Smooth muscle cell (in vitro differentiated cells): ENCODE measurements around the gene KRT4. TPM values are rescaled to one million over a fixed set of nuclear protein-coding genes. Genes with fewer than 3 reads are reported as not detected.

ENCODE experiments used
- DNase-seq: peaks from one replicate; lab custom pipeline; 2025; ENCODE audit not compliant: unreplicated experiment; lab: John Stamatoyannopoulos, UW
- H2AFZ ChIP-seq: fragments of 200-600 bp; sonication (generic); 2 replicates; pipeline ENCODE4 v1.6.0; 2016; ENCODE audit warnings: antibody characterized with exemption, low read depth, mild to moderate bottlenecking
- H3F3A ChIP-seq: fragments of 200-600 bp; sonication (generic); 2 replicates; pipeline ENCODE4 v1.6.0; 2017; ENCODE audit warnings: antibody characterized with exemption, low read depth
- H3K27ac ChIP-seq: fragments of 200-600 bp; sonication (generic); 2 replicates; pipeline ENCODE4 v1.5.1; 2016; ENCODE audit warnings: low read depth, mild to moderate bottlenecking
- H3K27me3 ChIP-seq: fragments of 200-600 bp; sonication (generic); 2 replicates; pipeline ENCODE4 v1.6.1; 2016; ENCODE audit warnings: low read depth, mild to moderate bottlenecking
- H3K36me3 ChIP-seq: fragments of 200-600 bp; sonication (generic); 2 replicates; pipeline ENCODE4 v1.5.1; 2016; ENCODE audit warnings: low read depth
- H3K4me1 ChIP-seq: fragments of 200-600 bp; sonication (generic); 2 replicates; pipeline ENCODE4 v1.5.1; 2016; ENCODE audit warnings: low read depth
- H3K4me2 ChIP-seq: fragments of 200-600 bp; sonication (generic); 2 replicates; pipeline ENCODE4 v1.6.0; 2016; ENCODE audit warnings: mild to moderate bottlenecking
- H3K4me3 ChIP-seq: fragments of 200-600 bp; sonication (generic); 2 replicates; pipeline ENCODE4 v1.5.1; 2016; ENCODE audit warnings: mild to moderate bottlenecking
- H3K79me2 ChIP-seq: fragments of 200-600 bp; sonication (generic); 2 replicates; pipeline ENCODE4 v1.6.0; 2016; ENCODE audit warnings: low read depth, mild to moderate bottlenecking
- H3K9ac ChIP-seq: fragments of 200-600 bp; sonication (generic); 2 replicates; pipeline ENCODE4 v1.6.0; 2016; ENCODE audit warnings: low read depth
- H3K9me3 ChIP-seq: fragments of 200-600 bp; sonication (generic); replicated peaks from 2 replicates; pipeline ENCODE4 v1.5.1; 2016; ENCODE audit warnings: low read depth
- H4K20me1 ChIP-seq: fragments of 200-600 bp; sonication (generic); 2 replicates; pipeline ENCODE4 v1.6.0; 2016; ENCODE audit warnings: low read depth
- CTCF ChIP-seq: fragments of 200-600 bp; sonication (generic); IDR thresholded peaks from 2 replicates; pipeline ENCODE4 v1.5.1; 2017; ENCODE audit warnings: borderline replicate concordance, mild to moderate bottlenecking, antibody characterized with exemption; ENCODE audit not compliant: insufficient read depth, poor library complexity, severe bottlenecking
- WGBS: methylation state at CpG from one replicate; pipeline ENCODE4 v1.1.7; 2016; ENCODE audit warnings: low lambda C conversion rate; 5-methylcytosine and 5-hydroxymethylcytosine counted together
- polyA plus RNA-seq: library from polyadenylated mRNA; unstranded; fragments of >200 nt; fragmentation: Nextera tagmentation; extraction: Ambion mirVana; gene quantifications from 2 replicates; pipeline ENCODE4 v1.2.1, GENCODE V29; 2016
- total RNA-seq: library from RNA; depleted of rRNA; stranded (reverse); fragments of >200 nt; gene quantifications from 2 replicates; pipeline ENCODE4 v1.2.3, GENCODE V29; 2014

KRT4 gene
- total and polyA plus RNA-seq, 2 experiments from 2014 or later, result not detected

DNA sequence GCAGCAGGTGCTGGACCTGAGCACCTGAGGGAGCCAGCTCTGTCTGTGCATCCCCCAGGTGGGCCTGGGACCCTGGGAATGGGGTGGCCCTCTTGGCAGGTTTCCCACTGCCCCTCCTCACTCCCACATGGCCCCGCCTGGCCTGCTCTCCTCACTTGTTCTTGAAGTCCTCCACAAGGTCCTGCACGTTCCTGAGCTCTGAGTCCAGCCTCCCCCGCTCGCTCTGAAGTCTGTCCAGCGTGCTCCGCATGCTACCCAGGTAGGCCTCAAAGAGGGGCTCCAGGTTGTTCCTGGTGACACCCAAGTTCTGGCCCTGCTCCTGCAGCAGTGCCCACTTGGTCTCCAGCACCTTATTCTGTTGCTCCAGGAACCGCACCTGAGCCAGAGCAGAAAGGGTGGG lies 17.3 kb upstream of the KRT4 start:
- Histone ChIP-seq H3K9me3 (no peaks in the 10 kb centered on the region), H3K9ac (no peak overlapping the region), H3F3A (peaks cover 7% of the 10 kb centered on the region), H3K4me3 (no peak overlapping the region), H3K27ac (no peak overlapping the region), H3K79me2 (no peaks in the 10 kb centered on the region), H2AFZ (no peak overlapping the region), H4K20me1 (no peaks in the 10 kb centered on the region), H3K27me3 (no peaks in the 10 kb centered on the region), H3K36me3 (no peaks in the 10 kb centered on the region), H3K4me1 (peaks cover 7% of the 10 kb centered on the region), H3K4me2 (no peak overlapping the region)
- no peak for DNase-seq
- TF ChIP-seq CTCF, result no peak
- WGBS, result 82% methylated on average over 7 of the region's 7 CpGs

DNA sequence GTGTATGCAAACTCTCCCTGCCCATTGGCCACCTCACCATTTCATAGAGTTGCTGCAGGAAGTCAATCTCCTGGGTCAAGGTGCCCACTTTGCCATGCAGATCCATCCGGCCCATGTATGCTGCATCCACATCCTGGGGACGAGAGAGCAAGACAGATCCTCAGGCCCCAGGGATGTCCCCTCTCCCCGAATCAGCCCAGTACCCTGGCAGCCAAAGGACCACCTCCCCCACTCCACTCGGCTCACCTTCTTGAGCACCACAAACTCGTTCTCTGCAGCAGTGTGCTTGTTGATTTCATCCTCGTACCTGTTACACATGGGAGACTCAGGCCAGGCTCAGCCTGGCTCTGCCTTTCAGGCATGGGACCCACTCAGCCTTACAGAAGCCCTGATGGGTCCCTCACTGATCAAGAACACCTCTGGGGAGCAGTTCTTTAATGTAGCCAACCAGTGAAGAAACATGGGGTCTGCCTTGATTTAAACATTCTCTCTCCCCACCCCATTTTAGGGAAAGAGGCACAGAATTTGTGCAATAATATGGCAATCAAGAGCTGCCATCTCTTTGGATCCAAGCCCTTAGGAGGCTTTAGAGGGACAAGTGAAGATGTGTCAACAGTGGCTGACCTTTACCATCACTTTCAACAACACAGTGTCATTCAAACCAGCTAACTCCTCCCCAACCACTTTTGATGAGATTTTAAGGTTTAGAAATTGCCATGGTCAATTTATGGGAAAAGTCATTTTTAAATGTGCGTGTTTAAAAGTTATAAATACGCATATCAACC lies 16.3 kb upstream of the KRT4 start:
- 89% methylated on average over 8 of the region's 8 CpGs for WGBS
- H3K27me3 ChIP-seq, result no peaks in the 10 kb centered on the region
- H3K9ac ChIP-seq, result no peak overlapping the region
- no peak for TF ChIP-seq CTCF
- H3K27ac ChIP-seq, result no peak overlapping the region
- no peaks in the 10 kb centered on the region for H3K36me3 ChIP-seq
- no peaks in the 10 kb centered on the region for H3K9me3 ChIP-seq
- no peaks in the 10 kb centered on the region for H3K79me2 ChIP-seq
- H3K4me2 ChIP-seq, result no peak overlapping the region
- peaks cover 7% of the 10 kb centered on the region for H3F3A ChIP-seq
- no peaks in the 10 kb centered on the region for H4K20me1 ChIP-seq
- H2AFZ ChIP-seq, result no peak overlapping the region
- DNase-seq, result no peak
- no peak overlapping the region for H3K4me3 ChIP-seq
- H3K4me1 ChIP-seq, result peaks cover 6% of the 10 kb centered on the region

DNA sequence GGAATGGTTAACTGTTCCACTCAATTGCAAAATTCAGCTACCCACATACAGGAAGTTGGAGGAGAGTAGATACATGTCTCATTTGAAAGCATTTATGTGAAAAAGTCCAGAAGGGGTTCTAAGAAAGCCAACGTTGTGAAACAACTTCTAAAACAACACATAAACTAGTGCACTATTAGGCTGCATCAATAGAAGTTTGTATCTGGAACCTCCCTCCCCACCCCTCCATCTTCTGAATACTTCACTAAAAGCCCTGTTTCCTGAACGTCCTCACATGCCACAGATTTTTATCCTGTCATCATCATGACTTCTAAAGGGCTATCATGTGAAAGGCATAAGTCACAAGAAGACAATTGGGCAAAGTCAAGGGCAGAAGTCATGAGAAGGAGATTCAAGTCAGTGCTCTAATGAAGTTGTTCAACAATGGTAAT lies 14.7 kb upstream of the KRT4 start:
- Histone ChIP-seq H3F3A (peaks cover 7% of the 10 kb centered on the region), H2AFZ (no peak overlapping the region), H3K4me3 (no peak overlapping the region), H3K27me3 (no peaks in the 10 kb centered on the region), H3K36me3 (no peaks in the 10 kb centered on the region), H3K79me2 (no peaks in the 10 kb centered on the region), H4K20me1 (no peaks in the 10 kb centered on the region), H3K9me3 (no peaks in the 10 kb centered on the region), H3K9ac (no peak overlapping the region), H3K4me2 (peak overlapping the region; percentile 53), H3K4me1 (peaks cover 6% of the 10 kb centered on the region), H3K27ac (peak overlapping the region; percentile 76)
- no peak for DNase-seq
- TF ChIP-seq CTCF, result no peak
- 17% methylated on average over 2 of the region's 2 CpGs for WGBS

DNA sequence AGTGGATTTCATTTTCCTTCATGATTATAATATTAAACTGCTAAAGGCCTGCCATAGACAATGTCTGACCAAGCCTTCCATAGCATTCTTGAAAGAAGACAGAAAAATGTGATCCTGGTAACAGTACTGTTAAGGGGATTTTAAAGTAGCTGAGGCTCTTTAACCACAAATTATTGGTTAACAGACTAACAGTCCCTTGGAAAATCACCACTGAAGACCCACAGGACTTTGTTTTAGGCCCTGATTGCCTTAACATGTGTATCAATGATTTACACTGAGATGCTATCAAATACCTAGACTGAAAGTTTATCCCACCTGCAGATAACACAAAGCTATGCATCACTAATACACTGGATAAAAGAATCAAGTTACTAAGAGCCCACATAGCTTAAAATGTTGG lies 14.2 kb upstream of the KRT4 start:
- no peak overlapping the region for H2AFZ ChIP-seq
- H3K9me3 ChIP-seq, result no peaks in the 10 kb centered on the region
- H3K4me3 ChIP-seq, result no peak overlapping the region
- no peaks in the 10 kb centered on the region for H3K79me2 ChIP-seq
- DNase-seq, result no peak
- H3K27me3 ChIP-seq, result no peaks in the 10 kb centered on the region
- no peaks in the 10 kb centered on the region for H4K20me1 ChIP-seq
- H3F3A ChIP-seq, result peaks cover 7% of the 10 kb centered on the region
- TF ChIP-seq CTCF, result no peak
- peak overlapping the region; percentile 53 for H3K4me2 ChIP-seq
- H3K9ac ChIP-seq, result no peak overlapping the region
- H3K27ac ChIP-seq, result peak overlapping the region; percentile 76
- peaks cover 6% of the 10 kb centered on the region for H3K4me1 ChIP-seq
- H3K36me3 ChIP-seq, result no peaks in the 10 kb centered on the region
